ENCODE measurements around the gene TMEM169.

The TMEM169 gene

GRCh38 chr2:216082805-216083204, 1.1 kb downstream of the TMEM169 start:
- Histone ChIP-seq H3K36me3 (ENCODE audit: insufficient read depth, low read length) (no peaks in the 10 kb centered on the region), H2AFZ (ENCODE audit: low read length, unreplicated experiment) (no peak overlapping the region), H3K79me2 (ENCODE audit: control insufficient read depth, insufficient read depth, low read length, unreplicated experiment) (no peaks in the 10 kb centered on the region), H3K4me1 (ENCODE audit: control insufficient read depth, insufficient read depth, low read length, unreplicated experiment) (peaks cover 5% of the 10 kb centered on the region), H3K4me3 (ENCODE audit: low read depth, low read length) (no peak overlapping the region; the same call in 1 of the 2 replicates), H3K27ac (ENCODE audit: low read depth, low read length) (no peak overlapping the region), H3K27me3 (ENCODE audit: insufficient read depth, low read length) (no peaks in the 10 kb centered on the region)

- Histone ChIP-seq H3K36me3 (ENCODE audit: insufficient read depth, low read length) (no peaks in the 10 kb centered on the region), H3K27ac (ENCODE audit: low read depth, low read length) (no peak overlapping the region), H3K4me1 (ENCODE audit: control insufficient read depth, insufficient read depth, low read length, unreplicated experiment) (peaks cover 3% of the 10 kb centered on the region), H2AFZ (ENCODE audit: low read length, unreplicated experiment) (no peak overlapping the region), H3K27me3 (ENCODE audit: insufficient read depth, low read length) (0 out of 2 replicates have a peak, but pooled peaks cover under 1% of the 10 kb centered on the region), H3K79me2 (ENCODE audit: control insufficient read depth, insufficient read depth, low read length, unreplicated experiment) (no peaks in the 10 kb centered on the region), H3K4me3 (ENCODE audit: low read depth, low read length) (no peak overlapping the region)
Measured at GRCh38 chr2:216083464-216084281, 2.0 kb downstream of the TMEM169 start.

DNA sequence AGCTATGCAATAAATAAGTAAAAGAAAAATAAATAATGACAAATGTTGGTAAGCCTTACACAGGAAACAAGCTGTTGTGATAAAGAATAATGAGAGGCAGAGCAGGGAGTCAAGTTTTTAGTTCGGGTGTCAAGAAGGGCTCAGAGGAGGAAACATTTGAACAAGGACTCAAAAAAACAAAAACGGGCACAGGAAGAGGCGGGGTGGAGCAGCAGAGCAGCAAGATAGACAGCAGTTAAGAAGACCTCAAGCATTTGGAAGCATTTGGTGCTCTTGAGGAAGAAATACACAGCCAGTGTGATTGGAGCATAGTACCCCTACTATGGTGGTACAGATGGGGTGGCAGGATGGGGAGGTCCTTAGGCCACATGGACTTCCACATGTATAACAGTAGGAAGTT, 2.8 kb downstream of the TMEM169 start:
- Histone ChIP-seq H3K4me3 (ENCODE audit: low read depth, low read length) (no peak overlapping the region), H2AFZ (ENCODE audit: low read length, unreplicated experiment) (no peak overlapping the region), H3K27me3 (ENCODE audit: insufficient read depth, low read length) (0 out of 2 replicates have a peak, but pooled peaks cover 2% of the 10 kb centered on the region), H3K36me3 (ENCODE audit: insufficient read depth, low read length) (no peaks in the 10 kb centered on the region), H3K4me1 (ENCODE audit: control insufficient read depth, insufficient read depth, low read length, unreplicated experiment) (no peaks in the 10 kb centered on the region), H3K79me2 (ENCODE audit: control insufficient read depth, insufficient read depth, low read length, unreplicated experiment) (no peaks in the 10 kb centered on the region), H3K27ac (ENCODE audit: low read depth, low read length) (no peak overlapping the region)

DNA sequence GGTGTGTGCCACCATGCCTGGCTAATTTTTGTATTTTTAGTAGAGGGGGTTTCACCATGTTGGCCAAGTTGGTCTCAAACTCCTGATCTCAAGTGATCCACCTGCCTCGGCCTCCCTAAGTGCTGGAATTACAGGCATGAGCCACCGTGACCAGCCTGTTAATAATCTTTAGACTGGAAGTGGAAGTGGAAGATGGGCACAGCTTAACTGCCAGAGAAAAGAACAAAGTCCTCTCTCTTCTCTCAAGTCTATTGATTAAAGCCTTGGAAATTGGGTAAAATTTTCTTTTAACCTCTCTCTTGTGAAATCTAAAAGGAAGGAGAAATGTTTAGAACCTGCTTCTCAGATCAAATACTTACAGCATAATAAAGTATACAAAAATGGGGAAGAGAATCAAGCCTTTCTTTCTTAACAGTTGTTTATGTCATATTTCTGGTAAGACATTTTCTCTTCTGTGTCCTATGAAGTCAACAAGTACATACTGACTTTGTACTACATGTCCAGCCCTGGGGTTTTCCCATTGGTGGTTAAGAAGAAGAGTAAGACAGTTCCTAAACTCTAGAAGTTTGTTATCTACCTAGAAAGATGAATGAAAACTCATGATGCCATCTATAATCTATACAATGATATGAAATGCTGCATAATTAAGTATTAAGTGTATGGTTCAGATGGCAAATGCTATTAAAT, 4.6 kb downstream of the TMEM169 start:
- H3K4me1 ChIP-seq (ENCODE audit: control insufficient read depth, insufficient read depth, low read length, unreplicated experiment): no peaks in the 10 kb centered on the region
- no peak overlapping the region for H2AFZ ChIP-seq (ENCODE audit: low read length, unreplicated experiment)
- no peaks in the 10 kb centered on the region for H3K79me2 ChIP-seq (ENCODE audit: control insufficient read depth, insufficient read depth, low read length, unreplicated experiment)
- H3K27ac ChIP-seq (ENCODE audit: low read depth, low read length): no peak overlapping the region
- H3K27me3 ChIP-seq (ENCODE audit: insufficient read depth, low read length): 0 out of 2 replicates have a peak, but pooled peaks cover 2% of the 10 kb centered on the region
- no peak overlapping the region for H3K4me3 ChIP-seq (ENCODE audit: low read depth, low read length)
- no peaks in the 10 kb centered on the region for H3K36me3 ChIP-seq (ENCODE audit: insufficient read depth, low read length)

DNA sequence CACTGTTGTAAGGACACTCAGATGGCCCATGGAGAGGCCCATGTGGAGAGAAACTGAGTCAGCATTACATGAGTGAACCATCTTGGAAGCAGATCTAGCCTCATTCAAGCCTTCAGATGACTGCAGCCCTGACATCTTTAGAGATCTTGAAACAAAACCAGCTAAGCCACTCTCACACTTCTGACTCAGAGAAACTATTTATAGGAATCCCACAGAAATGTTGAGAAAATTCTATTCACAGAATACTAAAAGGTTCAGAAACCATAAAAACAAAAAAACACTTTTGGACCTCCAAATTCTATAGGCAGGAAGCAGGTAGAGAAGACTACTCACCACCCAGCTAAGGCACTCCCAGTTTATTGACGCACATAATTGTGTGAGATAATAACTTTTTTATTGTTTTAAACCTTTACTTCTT, 8.7 kb downstream of the TMEM169 start:
- H3K4me1 ChIP-seq (ENCODE audit: control insufficient read depth, insufficient read depth, low read length, unreplicated experiment): no peaks in the 10 kb centered on the region
- no peak overlapping the region for H2AFZ ChIP-seq (ENCODE audit: low read length, unreplicated experiment)
- H3K27me3 ChIP-seq (ENCODE audit: insufficient read depth, low read length): peaks cover 5% of the 10 kb centered on the region; the same call in 1 of the 2 replicates
- H3K36me3 ChIP-seq (ENCODE audit: insufficient read depth, low read length): no peaks in the 10 kb centered on the region
- H3K27ac ChIP-seq (ENCODE audit: low read depth, low read length): no peak overlapping the region
- H3K4me3 ChIP-seq (ENCODE audit: low read depth, low read length): no peak overlapping the region
- H3K79me2 ChIP-seq (ENCODE audit: control insufficient read depth, insufficient read depth, low read length, unreplicated experiment): no peaks in the 10 kb centered on the region

DNA sequence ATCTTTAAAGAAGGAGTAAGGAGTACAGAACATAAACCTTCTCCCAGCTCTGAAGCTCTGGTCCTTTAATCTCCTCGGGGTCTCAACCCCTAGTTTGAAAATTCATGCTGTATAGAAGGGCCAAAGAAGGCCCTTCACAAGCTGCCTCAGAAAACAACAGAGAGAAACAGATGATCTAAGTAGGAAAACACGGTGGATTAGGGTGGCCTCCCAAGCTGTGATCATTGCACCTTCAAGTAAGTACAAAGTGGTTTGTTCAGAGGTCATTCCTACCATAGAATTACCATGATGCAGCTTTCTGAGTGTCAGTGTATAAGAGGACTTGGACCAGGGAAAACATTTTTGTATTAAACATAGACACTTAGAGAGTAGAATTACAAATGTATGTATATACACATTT, 10.9 kb downstream of the TMEM169 start:
- no peak overlapping the region for H3K27ac ChIP-seq (ENCODE audit: low read depth, low read length)
- H3K4me3 ChIP-seq (ENCODE audit: low read depth, low read length): no peak overlapping the region
- peaks cover 19% of the 10 kb centered on the region for H3K27me3 ChIP-seq (ENCODE audit: insufficient read depth, low read length)
- H3K4me1 ChIP-seq (ENCODE audit: control insufficient read depth, insufficient read depth, low read length, unreplicated experiment): no peaks in the 10 kb centered on the region
- no peak overlapping the region for H2AFZ ChIP-seq (ENCODE audit: low read length, unreplicated experiment)
- H3K79me2 ChIP-seq (ENCODE audit: control insufficient read depth, insufficient read depth, low read length, unreplicated experiment): no peaks in the 10 kb centered on the region
- H3K36me3 ChIP-seq (ENCODE audit: insufficient read depth, low read length): no peaks in the 10 kb centered on the region

DNA sequence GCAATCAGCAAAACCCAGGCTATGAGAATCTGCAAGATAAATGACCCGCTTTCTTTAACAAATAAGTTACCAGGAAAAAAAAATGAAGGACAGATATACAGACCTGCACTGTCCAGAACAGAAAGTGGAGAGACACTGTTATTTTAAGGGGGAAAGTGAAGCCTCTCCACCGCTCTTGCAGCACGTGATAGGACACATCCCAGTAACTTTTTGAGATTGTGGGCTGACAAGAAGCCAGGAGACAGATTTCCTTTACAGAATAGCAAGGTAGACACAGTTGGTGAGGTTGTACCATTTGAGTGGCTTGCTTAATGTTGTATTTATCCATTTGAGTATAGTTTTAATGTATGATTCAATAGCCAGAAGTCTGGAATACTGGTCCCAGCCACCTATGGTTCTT, 13.0 kb downstream of the TMEM169 start:
- Histone ChIP-seq H2AFZ (ENCODE audit: low read length, unreplicated experiment) (no peak overlapping the region), H3K4me3 (ENCODE audit: low read depth, low read length) (no peak overlapping the region), H3K4me1 (ENCODE audit: control insufficient read depth, insufficient read depth, low read length, unreplicated experiment) (no peaks in the 10 kb centered on the region), H3K36me3 (ENCODE audit: insufficient read depth, low read length) (no peaks in the 10 kb centered on the region), H3K27me3 (ENCODE audit: insufficient read depth, low read length) (peaks cover 23% of the 10 kb centered on the region), H3K27ac (ENCODE audit: low read depth, low read length) (no peak overlapping the region), H3K79me2 (ENCODE audit: control insufficient read depth, insufficient read depth, low read length, unreplicated experiment) (no peaks in the 10 kb centered on the region)

DNA sequence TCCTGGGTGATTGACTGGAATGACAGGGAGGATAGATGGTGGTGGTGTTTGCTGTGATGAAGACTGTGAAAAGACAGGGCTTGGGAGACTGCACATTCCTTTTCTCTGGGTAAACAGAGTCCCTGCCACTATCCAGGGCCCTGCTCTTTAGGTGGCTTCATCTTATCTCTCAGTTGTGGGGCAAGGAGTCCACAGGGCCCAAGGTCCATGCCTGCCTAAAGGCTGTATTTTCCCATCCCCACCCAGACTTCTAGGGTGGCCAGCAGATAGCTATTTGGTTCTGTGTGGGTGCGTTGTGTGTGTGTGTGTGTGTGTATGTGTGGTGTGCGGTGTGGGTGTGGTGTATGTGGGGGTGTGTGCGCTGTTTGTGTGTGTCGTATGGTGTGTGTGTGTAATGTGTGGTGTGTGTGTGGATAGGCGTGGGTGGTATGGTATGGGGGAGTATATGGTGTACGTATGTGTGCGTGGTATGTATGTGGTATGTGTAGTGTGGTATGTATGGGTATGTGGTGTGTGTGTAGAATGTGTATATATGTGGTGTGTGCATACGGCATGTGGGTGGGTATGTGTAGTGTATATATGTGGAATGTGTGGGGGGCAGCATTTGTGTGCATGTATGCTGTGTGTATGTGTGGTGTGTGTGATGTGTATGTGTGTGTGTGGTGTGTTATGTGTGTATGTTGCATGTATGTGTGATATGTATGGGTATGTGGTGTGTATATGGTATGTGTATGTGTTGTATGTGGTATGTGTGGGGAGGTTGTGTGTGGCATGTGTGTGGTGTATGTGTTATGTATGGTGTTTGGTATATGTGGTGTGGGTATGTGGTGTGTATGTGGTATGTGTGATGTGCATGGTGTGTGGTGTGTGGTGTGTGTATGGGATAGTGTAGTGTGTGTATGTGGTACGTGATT, 17.0 kb downstream of the TMEM169 start:
- Histone ChIP-seq H3K27me3 (ENCODE audit: insufficient read depth, low read length) (peaks cover 23% of the 10 kb centered on the region), H3K36me3 (ENCODE audit: insufficient read depth, low read length) (no peaks in the 10 kb centered on the region), H3K4me3 (ENCODE audit: low read depth, low read length) (no peak overlapping the region), H3K4me1 (ENCODE audit: control insufficient read depth, insufficient read depth, low read length, unreplicated experiment) (no peaks in the 10 kb centered on the region), H2AFZ (ENCODE audit: low read length, unreplicated experiment) (no peak overlapping the region), H3K79me2 (ENCODE audit: control insufficient read depth, insufficient read depth, low read length, unreplicated experiment) (no peaks in the 10 kb centered on the region), H3K27ac (ENCODE audit: low read depth, low read length) (no peak overlapping the region)

GRCh38 chr2:216101109-216101508, 19.4 kb downstream of the TMEM169 start:
- Histone ChIP-seq H3K79me2 (ENCODE audit: control insufficient read depth, insufficient read depth, low read length, unreplicated experiment) (no peaks in the 10 kb centered on the region), H2AFZ (ENCODE audit: low read length, unreplicated experiment) (no peak overlapping the region), H3K4me3 (ENCODE audit: low read depth, low read length) (no peak overlapping the region)

GRCh38 chr2:216103213-216103612, 21.5 kb downstream of the TMEM169 start:
- no peaks in the 10 kb centered on the region for H3K4me1 ChIP-seq (ENCODE audit: control insufficient read depth, insufficient read depth, low read length, unreplicated experiment)
- no peak overlapping the region for H3K27ac ChIP-seq (ENCODE audit: low read depth, low read length)
- H3K79me2 ChIP-seq (ENCODE audit: control insufficient read depth, insufficient read depth, low read length, unreplicated experiment): no peaks in the 10 kb centered on the region
- no peak overlapping the region for H3K4me3 ChIP-seq (ENCODE audit: low read depth, low read length)
- no peaks in the 10 kb centered on the region for H3K36me3 ChIP-seq (ENCODE audit: insufficient read depth, low read length)
- H2AFZ ChIP-seq (ENCODE audit: low read length, unreplicated experiment): no peak overlapping the region
- peaks cover under 1% of the 10 kb centered on the region; the same call in 1 of the 2 replicates for H3K27me3 ChIP-seq (ENCODE audit: insufficient read depth, low read length)

More at GRCh38 chr2:216101109-216101508, 19.4 kb downstream of the TMEM169 start:
- Histone ChIP-seq H3K27me3 (ENCODE audit: insufficient read depth, low read length) (peaks cover 13% of the 10 kb centered on the region; the same call in 1 of the 2 replicates), H3K36me3 (ENCODE audit: insufficient read depth, low read length) (no peaks in the 10 kb centered on the region), H3K27ac (ENCODE audit: low read depth, low read length) (no peak overlapping the region), H3K4me1 (ENCODE audit: control insufficient read depth, insufficient read depth, low read length, unreplicated experiment) (no peaks in the 10 kb centered on the region)

Measured in ACC112 (cell line).